ENCODE data around the gene C12orf76. TPM values are rescaled to one million over a fixed set of nuclear protein-coding genes. Genes with fewer than 3 reads are reported as not detected.

C12orf76 gene
- total RNA-seq, 1 donor, result 10.3 TPM

GRCh38 chr12:109999649-109999971 is 48.7 kb downstream of the C12orf76 start:
- no peak for DNase-seq (ENCODE audit: low read depth)
- peak overlapping the region; percentile 92 for H3K4me3 ChIP-seq (ENCODE audit: low read depth, low read length)
- no peak for TF ChIP-seq CTCF (IDR thresholded peaks at IDR 0.05; ENCODE audit: insufficient read depth, low read length)

- no peak for TF ChIP-seq CTCF (IDR thresholded peaks at IDR 0.05; ENCODE audit: insufficient read depth, low read length)
- peak within 1 kb of the TSS; percentile 92 for H3K4me3 ChIP-seq (ENCODE audit: low read depth, low read length)
Measured at GRCh38 chr12:109998904-109999648, 49.2 kb downstream of the C12orf76 start, which contains the start of gene ANKRD13A. Gene ANKRD13A (plus strand): TSS chr12:109999430. CDS start chr12:109999689, 259 bp downstream.

GRCh38 chr12:109998241-109998903 is 50.0 kb downstream of the C12orf76 start:
- H3K4me3 ChIP-seq (ENCODE audit: low read depth, low read length), result peak overlapping the region; percentile 92
- TF ChIP-seq CTCF (IDR thresholded peaks at IDR 0.05; ENCODE audit: insufficient read depth, low read length), result no peak
- no peak for DNase-seq (ENCODE audit: low read depth)

More at GRCh38 chr12:109998904-109999648, 49.2 kb downstream of the C12orf76 start, which contains the start of gene ANKRD13A:
- DNase-seq (ENCODE audit: low read depth), result peak; percentile 98

GRCh38 chr12:109997393-109997792 is 50.9 kb downstream of the C12orf76 start:
- DNase-seq (ENCODE audit: low read depth), result no peak
- TF ChIP-seq CTCF (IDR thresholded peaks at IDR 0.05; ENCODE audit: insufficient read depth, low read length), result no peak
- no peak overlapping the region for H3K4me3 ChIP-seq (ENCODE audit: low read depth, low read length)

GRCh38 chr12:109996483-109996853 is 51.9 kb downstream of the C12orf76 start:
- TF ChIP-seq CTCF (IDR thresholded peaks at IDR 0.05; ENCODE audit: insufficient read depth, low read length), result no peak
- no peak for DNase-seq (ENCODE audit: low read depth)
- peak overlapping the region; percentile 84 for H3K4me3 ChIP-seq (ENCODE audit: low read depth, low read length)

- TF ChIP-seq CTCF (IDR thresholded peaks at IDR 0.05; ENCODE audit: insufficient read depth, low read length), result no peak
- H3K4me3 ChIP-seq (ENCODE audit: low read depth, low read length), result peak within 1 kb of the TSS; percentile 84
- DNase-seq (ENCODE audit: low read depth), result peak; percentile 87
Measured at GRCh38 chr12:109995686-109996482, 52.4 kb downstream of the C12orf76 start, which contains the start of gene GIT2. Gene GIT2 (minus strand): TSS chr12:109996368. CDS start chr12:109996224, 144 bp downstream.

Data from fibroblast of the aortic adventitia (primary cell).